HCT116 (cell line): ENCODE data around the gene NLGN3. TPM values are rescaled to one million over a fixed set of nuclear protein-coding genes. Genes with fewer than 3 reads are reported as not detected.

Experiments used
- ATAC-seq: fragments of 200-7000 bp; cut with Tn5 transposase; 2 replicates; pipeline ENCODE4 v1.9.1; 2020; ENCODE audit warnings: mild to moderate bottlenecking, moderate library complexity
- BruUV-seq: library from RNA; stranded (reverse); fragments of 400-500 nt; replicated peaks from 2 replicates; lab custom pipeline; 2021; lab: Mats Ljungman, UMichigan
- CTCF ChIA-PET: fragments of 300-600 bp; sonication (Branson Sonifier 250); formaldehyde crosslinking; loops from one replicate; lab custom pipeline; 2021; ENCODE audit warnings: antibody characterized with exemption; lab: Charles Lee
- POLR2A ChIA-PET: fragments of 300-600, 350-600 bp; sonication (Branson Sonifier 250); formaldehyde crosslinking; loops from one replicate; lab custom pipeline; 2021; ENCODE audit warnings: antibody characterized with exemption; lab: Charles Lee
- RAD21 ChIA-PET, 2 experiments: fragments of 300-600 bp; sonication (Branson Sonifier 250); formaldehyde crosslinking; loops; one replicate each; lab custom pipeline; 2023; ENCODE audit warnings: low total read pairs in 2 of 2; ENCODE audit not compliant: uncharacterized antibody in 2 of 2, unreplicated experiment in 2 of 2, low non-redundant PET in 1 of 2; lab: Charles Lee
- DNase-seq: peaks from one replicate; pipeline ENCODE4 v3.0.0-alpha.2; 2010; ENCODE audit warnings: low read depth, low spot score
- H2AFZ ChIP-seq: fragments of 200-600 bp; shearing (Covaris generic), sonication (generic); 2 replicates; pipeline ENCODE4 v1.6.1; 2017; ENCODE audit warnings: low read depth, mixed run types, mixed read lengths, antibody characterized with exemption, low read length; ENCODE audit not compliant: poor library complexity, severe bottlenecking
- H3K27ac ChIP-seq: 2 replicates; pipeline ENCODE4 v1.5.1; 2012; ENCODE audit warnings: low read depth, low read length
- H3K27me3 ChIP-seq: fragments of 200-600 bp; sonication (generic); 2 replicates; pipeline ENCODE4 v1.6.1; 2016; ENCODE audit warnings: mixed run types, low read length, mixed read lengths; ENCODE audit not compliant: insufficient read depth
- H3K36me3 ChIP-seq, 2 experiments: fragments of 200-500 bp in 1 of 2; fragments of 200-600 bp in 1 of 2; sonication (Bioruptor generic) in 1 of 2; sonication (generic) in 1 of 2; 2 replicates each; pipeline versions ENCODE4 v1.5.1 to v1.6.1; 2014 to 2016; ENCODE audit warnings: low read length in 2 of 2, inconsistent platforms in 1 of 2, mixed read lengths in 1 of 2, mixed run types in 1 of 2; ENCODE audit not compliant: insufficient read depth in 2 of 2, control insufficient read depth in 1 of 2
- H3K4me1 ChIP-seq, 2 experiments: fragments of 200-600 bp in 1 of 2; sonication (generic) in 1 of 2; 2 replicates each; pipeline versions ENCODE4 v1.5.1 to v1.6.1; 2012 to 2017; ENCODE audit warnings: low read length in 2 of 2, inconsistent platforms in 1 of 2, mild to moderate bottlenecking in 1 of 2, mixed read lengths in 1 of 2, mixed run types in 1 of 2, moderate library complexity in 1 of 2; ENCODE audit not compliant: insufficient read depth in 2 of 2, control insufficient read depth in 1 of 2
- H3K4me2 ChIP-seq: fragments of 200-600 bp; sonication (generic); 2 replicates; pipeline ENCODE4 v1.6.1; 2017; ENCODE audit warnings: mixed run types, low read length, mixed read lengths
- H3K4me3 ChIP-seq, 2 experiments: fragments of 200-600 bp in 1 of 2; sonication (generic) in 1 of 2; replicated peaks in 1 of 2; 2 replicates each; pipeline ENCODE4 v1.5.1; 2011 to 2016; ENCODE audit warnings: low read length in 2 of 2, control low read depth in 1 of 2, low read depth in 1 of 2, mild to moderate bottlenecking in 1 of 2, mixed read lengths in 1 of 2, mixed run types in 1 of 2
- H3K79me2 ChIP-seq: fragments of 200-600 bp; sonication (generic); 2 replicates; pipeline ENCODE4 v1.6.1; 2017; ENCODE audit warnings: mild to moderate bottlenecking, mixed run types, low read length, moderate library complexity, mixed read lengths; ENCODE audit not compliant: insufficient read depth
- H3K9ac ChIP-seq: fragments of 200-600 bp; sonication (generic); 2 replicates; pipeline ENCODE4 v1.6.1; 2016; ENCODE audit warnings: low read length, mixed read lengths
- H3K9me2 ChIP-seq: fragments of 200-600 bp; sonication (generic), shearing (Covaris generic); 2 replicates; pipeline ENCODE4 v1.6.1; 2017; ENCODE audit warnings: mixed run types, mild to moderate bottlenecking, moderate library complexity; ENCODE audit not compliant: insufficient read depth
- H3K9me3 ChIP-seq, 2 experiments: fragments of 200-500 bp in 1 of 2; fragments of 200-600 bp in 1 of 2; sonication (Bioruptor generic) in 1 of 2; sonication (generic) in 1 of 2; 2 replicates each; pipeline ENCODE4 v1.6.1; 2014 to 2017; ENCODE audit warnings: low read length in 2 of 2, mixed read lengths in 2 of 2, inconsistent platforms in 1 of 2, low read depth in 1 of 2, mild to moderate bottlenecking in 1 of 2, mixed run types in 1 of 2, moderate library complexity in 1 of 2; ENCODE audit not compliant: control insufficient read depth in 1 of 2, insufficient read depth in 1 of 2
- H4K20me1 ChIP-seq: fragments of 200-600 bp; sonication (generic), shearing (Covaris generic); 2 replicates; pipeline ENCODE4 v1.6.1; 2017; ENCODE audit warnings: mixed run types, mild to moderate bottlenecking, moderate library complexity; ENCODE audit not compliant: insufficient read depth
- ATF3 ChIP-seq: IDR thresholded peaks from 2 replicates; pipeline ENCODE4 v1.6.1; 2012
- CBX3 ChIP-seq: IDR thresholded peaks from 2 replicates; pipeline ENCODE4 v1.6.1; 2012; ENCODE audit warnings: low read depth
- CEBPB ChIP-seq: IDR thresholded peaks from 2 replicates; pipeline ENCODE4 v1.6.1; 2012; ENCODE audit warnings: low read depth
- EZH2 ChIP-seq: fragments of 200-600 bp; sonication (generic); IDR thresholded peaks from 2 replicates; pipeline ENCODE4 v1.6.1; 2017; ENCODE audit warnings: antibody characterized with exemption, mixed run types
- FOSL1 ChIP-seq: IDR thresholded peaks from 2 replicates; pipeline ENCODE4 v1.6.1; 2012; ENCODE audit warnings: low read depth
- POLR2A ChIP-seq: IDR thresholded peaks from 2 replicates; pipeline ENCODE4 v1.7.0; 2011; ENCODE audit warnings: borderline replicate concordance; ENCODE audit not compliant: insufficient read depth, insufficient read length; ENCODE audit errors: extremely low read depth
- REST ChIP-seq: IDR thresholded peaks from 2 replicates; pipeline ENCODE4 v1.6.1; 2012; ENCODE audit warnings: low read depth
- SIN3A ChIP-seq: IDR thresholded peaks from 2 replicates; pipeline ENCODE4 v1.6.1; 2012; ENCODE audit warnings: low read depth
- SRF ChIP-seq: IDR thresholded peaks from 2 replicates; pipeline ENCODE4 v1.6.1; 2012; ENCODE audit warnings: low read depth
- TCF7L2 ChIP-seq: IDR thresholded peaks from 2 replicates; pipeline ENCODE4 v1.7.0; 2011; ENCODE audit warnings: borderline replicate concordance, inconsistent platforms; ENCODE audit not compliant: insufficient read depth, insufficient read length; ENCODE audit errors: extremely low read depth
- intact Hi-C: fragments of 100-400 bp; cut with micrococcal nuclease; formaldehyde crosslinking; loops from 2 replicates; pipeline ENCODE4 v1.10.0; 2022
- total RNA-seq: library from RNA; stranded (reverse); gene quantifications from one replicate; pipeline ENCODE4 v1.2.1, GENCODE V29; 2021; ENCODE audit not compliant: unreplicated experiment

The NLGN3 gene
- total RNA-seq, 1 experiment from 2014 or later, result 1.4 TPM

GRCh38 chrX:71171110-71171801 lies 26.6 kb downstream of the NLGN3 start (continued):
- no peak for TF ChIP-seq CEBPB
- no peak for TF ChIP-seq REST

- Histone ChIP-seq H4K20me1 (no peaks in the 10 kb centered on the region), H3K9ac (no peak overlapping the region), H3K4me2 (no peak overlapping the region), H3K4me3 (no peak overlapping the region), H3K27ac (no peak overlapping the region), H3K9me2 (no peaks in the 10 kb centered on the region), H3K9me3 (no peaks in the 10 kb centered on the region), H2AFZ (no peak overlapping the region), H3K79me2 (no peaks in the 10 kb centered on the region), H3K4me1 (no peaks in the 10 kb centered on the region), H3K36me3 (no peaks in the 10 kb centered on the region), H3K27me3 (no peaks in the 10 kb centered on the region)
- DNase-seq (no peak), ATAC-seq (no peak)
- BruUV-seq, result no TSS peak
- ChIA-PET RAD21 (no interaction called here), CTCF (no interaction called here), POLR2A (no interaction called here)
- intact Hi-C loops, result no loop called here
- no peak for TF ChIP-seq POLR2A
- no peak for TF ChIP-seq FOSL1
- no peak for TF ChIP-seq EZH2
- TF ChIP-seq CEBPB, result no peak
- TF ChIP-seq TCF7L2, result no peak
- TF ChIP-seq SRF, result no peak
- TF ChIP-seq SIN3A, result no peak
- TF ChIP-seq CBX3, result no peak
- no peak for TF ChIP-seq ATF3
These were observed 28.8 kb downstream of the NLGN3 start for GRCh38 chrX:71173440-71173839.
